GM04504 (cell line): ENCODE data around the gene IFI27.
"Not testable (repeated sequence)": the region's sequence is repeated elsewhere in the genome, so short reads cannot be mapped to it uniquely, and the experiment has no call there.

ENCODE experiments used
- DNase-seq: peaks from one replicate; pipeline ENCODE4 v3.0.0-alpha.2; 2012; ENCODE audit warnings: low read depth

The IFI27 gene

DNA sequence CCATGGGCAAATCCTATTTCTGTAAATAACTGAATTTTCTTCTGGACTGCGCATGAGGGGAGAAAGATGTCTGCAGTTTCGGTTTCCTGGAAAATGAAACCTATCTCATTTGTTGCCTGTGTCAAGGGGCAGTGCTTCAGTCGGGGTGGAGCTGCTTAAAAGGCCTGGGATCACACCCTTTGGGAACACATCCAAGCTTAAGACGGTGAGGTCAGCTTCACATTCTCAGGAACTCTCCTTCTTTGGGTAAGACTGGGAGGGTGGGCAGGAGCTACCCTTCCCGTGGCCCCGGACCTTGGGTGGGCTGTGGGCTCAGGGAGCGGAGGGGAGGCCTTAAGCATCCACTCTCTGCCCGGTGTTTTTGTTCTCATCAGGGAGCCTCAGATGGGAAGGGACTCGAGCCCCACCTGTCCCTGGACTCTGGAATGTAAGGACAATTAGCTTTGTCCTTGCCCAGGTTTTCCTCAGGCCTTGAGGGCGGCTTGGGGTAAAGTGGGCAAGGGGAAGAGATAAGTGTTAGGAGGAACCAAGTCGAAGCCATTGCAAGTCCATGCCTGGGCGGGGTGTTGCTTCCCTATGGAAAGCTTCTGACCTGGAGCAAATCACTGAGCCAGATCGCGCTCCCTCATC, at the start of gene IFI27:
TSS of gene IFI27 (plus strand) at position 185 of the 630 bp plus-strand sequence.
- DNase-seq = no peak

GRCh38 chr14:94062344-94062940, 48.1 kb upstream of the IFI27 start:
- DNase-seq = no peak

DNA sequence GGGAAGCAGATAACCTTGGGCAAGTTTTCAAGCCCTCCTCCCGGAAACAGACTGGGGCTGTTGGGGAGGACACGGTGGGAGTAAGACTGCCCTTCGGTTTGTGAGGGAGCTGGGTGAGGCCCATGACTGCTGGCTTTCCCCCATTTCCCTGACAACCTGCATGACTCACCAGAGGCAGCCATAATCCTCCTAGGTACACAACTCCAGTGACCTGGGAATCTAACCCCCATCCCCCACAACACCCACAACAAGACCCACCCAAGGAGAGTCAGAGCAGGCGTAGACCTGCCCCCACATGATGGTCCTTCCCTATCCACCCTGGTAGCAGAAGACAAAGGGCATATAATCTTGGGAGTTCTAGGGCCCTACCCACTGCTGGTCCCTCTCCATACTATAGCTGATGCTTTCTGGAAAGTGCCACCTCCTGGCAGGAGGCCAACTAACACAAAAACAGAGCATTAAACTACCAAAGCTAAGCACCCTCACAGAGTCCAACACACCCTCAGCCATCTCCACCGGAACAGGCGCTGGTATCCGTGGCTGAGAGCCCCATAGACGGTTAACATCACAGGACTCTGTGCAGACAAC, 44.4 kb upstream of the IFI27 start:
- no peak for DNase-seq

DNA sequence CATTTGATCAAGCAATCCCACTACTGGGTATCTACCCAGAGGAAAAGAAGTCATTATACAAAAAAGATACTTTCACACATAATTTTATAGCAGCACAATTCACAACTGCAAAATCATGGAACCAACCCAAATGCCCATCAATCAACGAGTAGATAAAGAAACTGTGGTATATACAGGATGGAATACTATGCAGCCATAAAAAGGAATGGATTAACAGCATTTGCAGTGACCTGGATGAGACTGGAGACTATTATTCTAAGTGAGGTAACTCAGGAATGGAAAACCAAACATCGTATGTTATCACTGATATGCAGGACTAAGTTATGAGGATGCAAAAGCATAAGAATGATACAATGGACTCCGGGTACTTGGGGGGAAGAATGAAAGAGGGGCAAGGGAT, 38.5 kb upstream of the IFI27 start:
- not testable (repeated sequence) for DNase-seq

DNA sequence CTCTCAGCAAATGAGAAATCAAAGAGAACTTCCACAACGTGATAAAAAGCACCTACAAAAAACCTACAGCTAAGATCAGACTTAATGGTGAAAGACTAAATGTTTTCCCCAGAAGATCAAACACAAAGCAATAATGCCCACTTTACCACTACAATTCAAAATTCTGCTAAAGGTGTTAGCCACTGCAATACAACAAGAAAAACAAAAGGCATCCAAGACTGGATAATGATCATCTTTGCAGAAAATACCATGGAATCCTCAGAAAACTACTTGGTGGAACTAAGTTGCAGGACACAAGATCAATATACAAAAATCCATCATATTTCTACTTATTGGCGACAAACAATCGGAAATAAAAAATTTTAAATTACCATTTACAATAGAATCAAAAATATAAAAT, 36.0 kb upstream of the IFI27 start:
- no peak for DNase-seq

- DNase-seq = no peak
Observed at GRCh38 chr14:94075008-94075407, 35.5 kb upstream of the IFI27 start.

GRCh38 chr14:94077111-94077821, 33.3 kb upstream of the IFI27 start:
- no peak for DNase-seq

DNA sequence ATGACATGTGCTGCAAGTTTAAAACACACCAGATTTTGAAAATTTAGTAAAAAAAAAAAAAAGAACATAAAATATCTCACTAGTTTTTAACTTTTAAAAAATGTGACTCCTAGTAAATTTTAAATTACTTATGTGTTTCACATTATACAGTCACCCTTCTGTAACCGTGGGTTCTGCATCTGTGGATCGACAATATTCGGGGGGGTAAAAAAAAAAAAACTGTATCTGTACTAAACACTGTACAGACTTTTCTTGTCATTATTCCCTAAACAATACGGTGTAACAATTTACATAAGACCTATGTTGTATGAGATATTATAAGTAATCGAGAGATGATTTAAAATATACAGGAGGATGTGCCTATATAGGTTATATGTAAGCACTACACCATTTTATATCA, 32.7 kb upstream of the IFI27 start:
- DNase-seq = no peak

GRCh38 chr14:94079891-94080620, 30.5 kb upstream of the IFI27 start:
- DNase-seq = no peak

- peak; percentile 82 for DNase-seq
Observed at GRCh38 chr14:94080621-94081385, 29.7 kb upstream of the IFI27 start, which contains the start of the genes DDX24 and IFI27L1. TSS of gene DDX24 (minus strand) at chr14:94081202. CDS start at chr14:94079742, 1,460 bp downstream. TSS of gene IFI27L1 (plus strand) at chr14:94081310. CDS start at chr14:94096938, 15,628 bp downstream.

GRCh38 chr14:94081386-94081820, 29.1 kb upstream of the IFI27 start:
- no peak for DNase-seq

- DNase-seq = no peak
Observed at GRCh38 chr14:94087891-94088290, 22.6 kb upstream of the IFI27 start.

- DNase-seq = no peak
Observed at GRCh38 chr14:94088516-94088915, 22.0 kb upstream of the IFI27 start.

DNA sequence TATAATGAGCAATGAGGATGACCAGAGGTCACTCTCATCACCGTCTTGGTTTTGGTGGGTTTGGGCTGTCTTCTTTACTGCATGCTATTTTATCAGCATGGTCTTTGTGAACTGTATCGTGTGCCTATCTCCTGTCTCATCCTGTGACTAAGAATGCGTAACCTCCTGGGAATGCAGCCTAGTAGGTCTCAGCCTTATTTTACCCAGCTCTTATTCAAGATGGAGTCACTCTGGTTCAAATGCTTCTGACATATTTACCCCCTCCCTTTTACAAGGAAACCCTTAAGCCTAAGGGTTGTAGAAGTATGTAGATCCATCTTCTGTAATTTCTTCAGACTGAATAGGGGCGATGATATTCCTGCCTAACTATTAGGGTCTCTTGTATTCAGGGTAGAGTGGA, 21.1 kb upstream of the IFI27 start:
- DNase-seq = no peak

- no peak for DNase-seq
Observed at GRCh38 chr14:94093418-94093817, 17.1 kb upstream of the IFI27 start.

DNA sequence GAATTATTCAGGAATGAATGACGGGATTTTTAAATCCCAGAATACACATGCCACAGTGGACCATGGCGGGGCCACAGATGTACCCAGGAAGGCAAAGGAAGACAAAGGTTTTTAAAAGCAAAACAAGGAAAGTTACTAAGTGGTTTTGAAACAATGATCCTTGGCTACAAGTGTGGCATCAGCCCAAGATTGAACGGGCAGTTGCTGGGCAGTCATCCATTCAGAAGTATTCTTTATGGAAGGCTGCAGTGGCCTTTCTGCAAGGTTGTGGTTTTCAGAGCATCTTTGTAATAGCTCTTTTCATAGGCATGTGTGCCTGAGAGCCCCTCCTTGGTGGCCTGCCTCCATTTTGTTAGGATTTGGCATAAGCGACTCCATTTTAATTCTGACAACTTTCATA, 13.4 kb upstream of the IFI27 start:
- no peak for DNase-seq

- peak; percentile 68 for DNase-seq
Observed at GRCh38 chr14:94098326-94098992, 12.1 kb upstream of the IFI27 start.

GRCh38 chr14:94099006-94099405, 11.5 kb upstream of the IFI27 start:
- no peak for DNase-seq

GRCh38 chr14:94100847-94101246, 9.7 kb upstream of the IFI27 start:
- peak; percentile 77 for DNase-seq

GRCh38 chr14:94101748-94102147, 8.8 kb upstream of the IFI27 start:
- no peak for DNase-seq
